ENCODE data around the gene PLCB3. TPM values are rescaled to one million over a fixed set of nuclear protein-coding genes. Genes with fewer than 3 reads are reported as not detected.

The PLCB3 gene
- total and polyA plus RNA-seq, 2 of the 13 experiments (the other 11 are each of a cell fraction or from before 2014, with no cell fraction given) = 7.5 to 13.8 TPM

GRCh38 chr11:64251016-64251752, at the start of gene PLCB3 (continued):
- no peak for TF ChIP-seq DMTF1 (CRISPR knock-in tag; IDR thresholded peaks at IDR 0.05)
- no peak for TF ChIP-seq ARNT2 (CRISPR knock-in tag; IDR thresholded peaks at IDR 0.05; ENCODE audit: low read depth)
- TF ChIP-seq ZNF136 (CRISPR knock-in tag; IDR thresholded peaks at IDR 0.05; ENCODE audit: low read depth) = no peak
- no peak for TF ChIP-seq BHLHE40 (IDR thresholded peaks at IDR 0.05; ENCODE audit: low read length)
- no peak for TF ChIP-seq ZNF724P (CRISPR knock-in tag; IDR thresholded peaks at IDR 0.05; ENCODE audit: borderline replicate concordance)
- TF ChIP-seq ZNF510 (CRISPR knock-in tag; IDR thresholded peaks at IDR 0.05; ENCODE audit: low read depth) = no peak
- no peak for TF ChIP-seq PREB (CRISPR knock-in tag; IDR thresholded peaks at IDR 0.05)
- peak; percentile 57; the same call in 1 of the 2 replicates for TF ChIP-seq NFKB2 (CRISPR knock-in tag; IDR thresholded peaks at IDR 0.05; ENCODE audit: borderline replicate concordance)
- TF ChIP-seq ZBTB42 (CRISPR knock-in tag; IDR thresholded peaks at IDR 0.05) = no peak
- no peak for TF ChIP-seq MAFF (IDR thresholded peaks at IDR 0.05; ENCODE audit: low read depth, low read length)
- TF ChIP-seq ZNF263 (CRISPR knock-in tag; IDR thresholded peaks at IDR 0.05) = no peak
- no peak for TF ChIP-seq NFE2L2 (IDR thresholded peaks at IDR 0.05; ENCODE audit: low read length)
- no peak for TF ChIP-seq ZNF580 (CRISPR knock-in tag; IDR thresholded peaks at IDR 0.05; ENCODE audit: borderline replicate concordance, low read depth)
- no peak for TF ChIP-seq SP1 (IDR thresholded peaks at IDR 0.05)
- peak; percentile 88 for TF ChIP-seq SP1 (CRISPR knock-in tag; IDR thresholded peaks at IDR 0.05)
- no peak for TF ChIP-seq PTBP1 (IDR thresholded peaks at IDR 0.05; ENCODE audit: low read depth, low read length, poor library complexity, severe bottlenecking)
- TF ChIP-seq TERF1 (CRISPR knock-in tag; IDR thresholded peaks at IDR 0.05) = no peak
- TF ChIP-seq ZFP36L2 (CRISPR knock-in tag; IDR thresholded peaks at IDR 0.05) = no peak
- TF ChIP-seq ZNF350 (CRISPR knock-in tag; IDR thresholded peaks at IDR 0.05; ENCODE audit: borderline replicate concordance, low read depth) = no peak
- TF ChIP-seq ZNF609 (CRISPR knock-in tag; IDR thresholded peaks at IDR 0.05; ENCODE audit: borderline replicate concordance) = no peak
- TF ChIP-seq GZF1 (CRISPR knock-in tag; IDR thresholded peaks at IDR 0.05) = no peak
- no peak for TF ChIP-seq ZNF792 (CRISPR knock-in tag; IDR thresholded peaks at IDR 0.05)
